ENCODE data around the gene KCTD1. TPM values are rescaled to one million over a fixed set of nuclear protein-coding genes. Genes with fewer than 3 reads are reported as not detected.

KCTD1 gene
- total and polyA plus RNA-seq, 2 of the 4 experiments (the other 2 are of a cell fraction): 5.0 to 5.8 TPM

DNA sequence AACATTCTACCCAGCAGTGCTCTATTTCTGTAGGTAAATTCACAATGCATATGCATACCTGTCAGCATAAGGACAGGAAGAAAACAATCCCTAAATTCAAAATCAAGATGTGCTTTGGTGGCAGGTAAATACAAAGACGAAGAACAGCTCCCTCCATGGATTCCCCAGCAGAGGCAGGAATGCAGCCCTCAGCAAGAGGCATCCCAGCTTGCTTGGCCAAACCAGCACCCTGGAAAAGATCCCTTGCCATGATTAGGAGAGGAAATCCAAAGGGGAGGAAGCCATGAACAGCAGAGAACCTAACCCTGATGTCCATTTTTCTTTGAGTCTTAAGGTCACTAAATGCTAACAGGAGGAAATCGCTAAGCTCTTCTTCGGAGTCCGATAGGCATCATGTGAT, 91.2 kb downstream of the KCTD1 start:
- no TSS peak for BruUV-seq (replicated peaks)
- intact Hi-C loops (cut with micrococcal nuclease): no loop called here

More for the DNA sequence above, 91.2 kb downstream of the KCTD1 start:
- no peak overlapping the region for H4K91ac ChIP-seq (ENCODE audit: insufficient read depth, low read depth, low read length)
- H4K5ac ChIP-seq (ENCODE audit: low read depth, low read length): no peak overlapping the region
- H3K79me1 ChIP-seq (ENCODE audit: low read depth in 1 of 2, low read length in 2 of 2): no peaks in the 10 kb centered on the region
- DNase-seq (no peak), ATAC-seq (ENCODE audit: low read depth) (no peak)
- no peak overlapping the region for H3K9ac ChIP-seq (ENCODE audit: low read depth, low read length)
- H3K27ac ChIP-seq (ENCODE audit: insufficient read depth, low read length): no peak overlapping the region
- peaks cover 14% of the 10 kb centered on the region for H3K9me1 ChIP-seq (ENCODE audit: insufficient read depth, low read length)
- ChIA-PET CTCF (no interaction called here), POLR2A (ENCODE audit: unreplicated experiment) (no interaction called here)
- dilution Hi-C loops (cut with HindIII; ENCODE audit: low sequenced_read_pairs, unreplicated experiment) (no loop called here), in situ Hi-C loops (cut with MboI; ENCODE audit: low sequenced_read_pairs) (no loop called here)
- H2AFZ ChIP-seq (replicated peaks; ENCODE audit: low read length, poor library complexity): no peak overlapping the region
- no peak overlapping the region for H4K8ac ChIP-seq (ENCODE audit: low read depth in 2 of 2, low read length in 2 of 2)
- H4K20me1 ChIP-seq (ENCODE audit: insufficient read depth, low read length): no peaks in the 10 kb centered on the region
- H2BK120ac ChIP-seq (ENCODE audit: low read depth, low read length): no peak overlapping the region
- H3K27me3 ChIP-seq (ENCODE audit: control insufficient read depth, insufficient read depth, low read length): no peaks in the 10 kb centered on the region
- H2AK9ac ChIP-seq (replicated peaks; ENCODE audit: low read depth, low read length, poor library complexity): no peak overlapping the region
- H2BK20ac ChIP-seq (ENCODE audit: low read depth, low read length): no peak overlapping the region
- H3K14ac ChIP-seq (replicated peaks; ENCODE audit: low read depth, low read length): no peak overlapping the region
- no peak overlapping the region for H2BK15ac ChIP-seq (ENCODE audit: low read depth, low read length)
- H3K36me3 ChIP-seq (ENCODE audit: control insufficient read depth, insufficient read depth, low read length): peaks cover 7% of the 10 kb centered on the region
- H3K4me1 ChIP-seq (ENCODE audit: control insufficient read depth, insufficient read depth, low read length): peaks cover 9% of the 10 kb centered on the region
- TF ChIP-seq NFE2L2 (IDR thresholded peaks at IDR 0.05; ENCODE audit: low read depth, low read length) (no peak), RAD21 (IDR thresholded peaks at IDR 0.05; ENCODE audit: low read length) (no peak), SMC3 (IDR thresholded peaks at IDR 0.05; ENCODE audit: low read depth, low read length) (no peak), CEBPB (IDR thresholded peaks at IDR 0.05; ENCODE audit: low read depth, low read length) (no peak), MAFK (IDR thresholded peaks at IDR 0.05; ENCODE audit: low read depth, low read length) (no peak), CHD1 (IDR thresholded peaks at IDR 0.05; ENCODE audit: low read depth, low read length) (no peak), MAZ (IDR thresholded peaks at IDR 0.05; ENCODE audit: borderline replicate concordance, low read depth, low read length) (no peak), POLR2A (IDR thresholded peaks at IDR 0.05; ENCODE audit: low read depth, low read length) (no peak), RFX5 (IDR thresholded peaks at IDR 0.05; ENCODE audit: low read depth, low read length) (no peak), FOS (IDR thresholded peaks at IDR 0.05; ENCODE audit: low read depth, low read length) (no peak), RCOR1 (IDR thresholded peaks at IDR 0.05; ENCODE audit: insufficient replicate concordance, low read length) (no peak), BHLHE40 (IDR thresholded peaks at IDR 0.05; ENCODE audit: low read depth, low read length) (no peak), MXI1 (IDR thresholded peaks at IDR 0.05; ENCODE audit: borderline replicate concordance, low read depth, low read length) (no peak)
- TF ChIP-seq, protein P1, sequence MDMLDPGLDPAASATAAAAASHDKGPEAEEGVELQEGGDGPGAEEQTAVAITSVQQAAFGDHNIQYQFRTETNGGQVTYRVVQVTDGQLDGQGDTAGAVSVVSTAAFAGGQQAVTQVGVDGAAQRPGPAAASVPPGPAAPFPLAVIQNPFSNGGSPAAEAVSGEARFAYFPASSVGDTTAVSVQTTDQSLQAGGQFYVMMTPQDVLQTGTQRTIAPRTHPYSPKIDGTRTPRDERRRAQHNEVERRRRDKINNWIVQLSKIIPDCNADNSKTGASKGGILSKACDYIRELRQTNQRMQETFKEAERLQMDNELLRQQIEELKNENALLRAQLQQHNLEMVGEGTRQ (IDR thresholded peaks at IDR 0.05; ENCODE audit: low read depth, low read length): no peak
- TF ChIP-seq, protein P2, sequence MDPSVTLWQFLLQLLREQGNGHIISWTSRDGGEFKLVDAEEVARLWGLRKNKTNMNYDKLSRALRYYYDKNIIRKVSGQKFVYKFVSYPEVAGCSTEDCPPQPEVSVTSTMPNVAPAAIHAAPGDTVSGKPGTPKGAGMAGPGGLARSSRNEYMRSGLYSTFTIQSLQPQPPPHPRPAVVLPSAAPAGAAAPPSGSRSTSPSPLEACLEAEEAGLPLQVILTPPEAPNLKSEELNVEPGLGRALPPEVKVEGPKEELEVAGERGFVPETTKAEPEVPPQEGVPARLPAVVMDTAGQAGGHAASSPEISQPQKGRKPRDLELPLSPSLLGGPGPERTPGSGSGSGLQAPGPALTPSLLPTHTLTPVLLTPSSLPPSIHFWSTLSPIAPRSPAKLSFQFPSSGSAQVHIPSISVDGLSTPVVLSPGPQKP (IDR thresholded peaks at IDR 0.05; ENCODE audit: borderline replicate concordance, low read depth, low read length): no peak
- TF ChIP-seq, protein P3, sequence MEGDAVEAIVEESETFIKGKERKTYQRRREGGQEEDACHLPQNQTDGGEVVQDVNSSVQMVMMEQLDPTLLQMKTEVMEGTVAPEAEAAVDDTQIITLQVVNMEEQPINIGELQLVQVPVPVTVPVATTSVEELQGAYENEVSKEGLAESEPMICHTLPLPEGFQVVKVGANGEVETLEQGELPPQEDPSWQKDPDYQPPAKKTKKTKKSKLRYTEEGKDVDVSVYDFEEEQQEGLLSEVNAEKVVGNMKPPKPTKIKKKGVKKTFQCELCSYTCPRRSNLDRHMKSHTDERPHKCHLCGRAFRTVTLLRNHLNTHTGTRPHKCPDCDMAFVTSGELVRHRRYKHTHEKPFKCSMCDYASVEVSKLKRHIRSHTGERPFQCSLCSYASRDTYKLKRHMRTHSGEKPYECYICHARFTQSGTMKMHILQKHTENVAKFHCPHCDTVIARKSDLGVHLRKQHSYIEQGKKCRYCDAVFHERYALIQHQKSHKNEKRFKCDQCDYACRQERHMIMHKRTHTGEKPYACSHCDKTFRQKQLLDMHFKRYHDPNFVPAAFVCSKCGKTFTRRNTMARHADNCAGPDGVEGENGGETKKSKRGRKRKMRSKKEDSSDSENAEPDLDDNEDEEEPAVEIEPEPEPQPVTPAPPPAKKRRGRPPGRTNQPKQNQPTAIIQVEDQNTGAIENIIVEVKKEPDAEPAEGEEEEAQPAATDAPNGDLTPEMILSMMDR (conservative IDR thresholded peaks at IDR 0.05; ENCODE audit: low read depth, low read length): no peak
- no peak overlapping the region for H3K23ac ChIP-seq (ENCODE audit: low read depth, low read length)
- H2AK5ac ChIP-seq (ENCODE audit: low read depth, low read length): no peak overlapping the region
- no peak overlapping the region for H3K4me3 ChIP-seq (ENCODE audit: insufficient read depth, low read depth, low read length)
- no peak overlapping the region for H3K4ac ChIP-seq (ENCODE audit: low read depth, low read length)
- H2BK5ac ChIP-seq (ENCODE audit: low read depth, low read length, poor library complexity, severe bottlenecking): no peak overlapping the region
- H3K56ac ChIP-seq (ENCODE audit: extremely low read depth, insufficient read depth, low read length): no peak overlapping the region
- no CpG with 5 or more reads among the region's 4 CpGs for WGBS, 2 experiments (ENCODE audit: extremely low coverage in 2 of 2, insufficient read length in 1 of 2)
- no peaks in the 10 kb centered on the region for H3K9me3 ChIP-seq (ENCODE audit: control insufficient read depth, insufficient read depth, low read length)
- H3K4me2 ChIP-seq (ENCODE audit: low read depth, low read length): no peak overlapping the region
- no peak overlapping the region for H3K18ac ChIP-seq (ENCODE audit: low read depth, low read length)
